ENCODE results near the gene CCM2. TPM values are rescaled to one million over a fixed set of nuclear protein-coding genes. Genes with fewer than 3 reads are reported as not detected.

CCM2 gene
- total RNA-seq, 2 experiments from 2014 or later = 58.9 to 89.1 TPM

DNA sequence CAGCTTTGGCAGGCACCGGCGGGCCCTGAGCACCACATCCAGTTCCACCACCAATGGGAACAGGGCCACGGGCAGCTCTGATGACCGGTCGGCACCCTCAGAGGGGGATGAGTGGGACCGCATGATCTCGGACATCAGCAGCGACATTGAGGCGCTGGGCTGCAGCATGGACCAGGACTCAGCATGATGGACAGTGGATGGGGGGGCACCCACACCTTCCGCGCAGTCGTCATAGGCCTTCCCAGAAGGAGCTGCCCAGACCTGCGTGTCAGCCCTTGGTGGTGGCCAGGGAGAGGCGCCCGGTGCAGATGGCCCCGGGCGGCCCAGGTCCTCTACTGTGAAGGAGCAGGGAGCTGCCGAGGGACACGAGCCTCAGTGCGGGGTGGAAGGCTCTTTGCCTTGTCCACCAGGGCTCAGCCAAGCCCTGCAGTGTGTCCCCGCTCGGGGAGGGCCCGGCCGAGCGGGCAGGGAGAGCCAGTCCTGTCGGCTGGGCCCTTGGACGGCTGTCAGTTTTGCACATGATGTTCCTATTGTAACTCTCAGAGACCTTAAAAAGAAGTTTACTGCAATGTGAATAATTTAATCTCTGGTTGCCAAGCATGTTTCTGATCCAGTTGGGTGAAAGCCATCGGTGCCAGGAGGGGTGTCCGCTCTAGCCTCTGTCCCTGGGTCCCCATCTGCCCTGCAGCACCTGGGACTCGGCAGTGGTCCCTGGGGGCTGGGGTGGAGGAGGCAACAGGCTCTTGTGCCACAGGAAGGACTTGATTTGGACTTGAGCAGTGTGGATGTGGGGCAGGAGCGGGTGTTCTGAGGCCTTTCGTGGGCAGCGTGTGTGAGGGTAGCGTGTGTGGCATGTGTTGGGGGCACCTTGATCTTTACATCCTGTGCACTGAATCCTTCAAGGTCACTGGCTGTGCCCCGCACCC, 76.1 kb downstream of the CCM2 start:
- H4K20me1 ChIP-seq (ENCODE audit: insufficient read depth, low read length) = no peaks in the 10 kb centered on the region
- TSS peak; percentile 73 for BruUV-seq (replicated peaks)
- H2AFZ ChIP-seq (ENCODE audit: low read length) = no peak overlapping the region
- TF ChIP-seq EZH2phosphoT487 (IDR thresholded peaks at IDR 0.05; ENCODE audit: borderline replicate concordance, low read depth, low read length) = no peak
- TF ChIP-seq, protein P1, sequence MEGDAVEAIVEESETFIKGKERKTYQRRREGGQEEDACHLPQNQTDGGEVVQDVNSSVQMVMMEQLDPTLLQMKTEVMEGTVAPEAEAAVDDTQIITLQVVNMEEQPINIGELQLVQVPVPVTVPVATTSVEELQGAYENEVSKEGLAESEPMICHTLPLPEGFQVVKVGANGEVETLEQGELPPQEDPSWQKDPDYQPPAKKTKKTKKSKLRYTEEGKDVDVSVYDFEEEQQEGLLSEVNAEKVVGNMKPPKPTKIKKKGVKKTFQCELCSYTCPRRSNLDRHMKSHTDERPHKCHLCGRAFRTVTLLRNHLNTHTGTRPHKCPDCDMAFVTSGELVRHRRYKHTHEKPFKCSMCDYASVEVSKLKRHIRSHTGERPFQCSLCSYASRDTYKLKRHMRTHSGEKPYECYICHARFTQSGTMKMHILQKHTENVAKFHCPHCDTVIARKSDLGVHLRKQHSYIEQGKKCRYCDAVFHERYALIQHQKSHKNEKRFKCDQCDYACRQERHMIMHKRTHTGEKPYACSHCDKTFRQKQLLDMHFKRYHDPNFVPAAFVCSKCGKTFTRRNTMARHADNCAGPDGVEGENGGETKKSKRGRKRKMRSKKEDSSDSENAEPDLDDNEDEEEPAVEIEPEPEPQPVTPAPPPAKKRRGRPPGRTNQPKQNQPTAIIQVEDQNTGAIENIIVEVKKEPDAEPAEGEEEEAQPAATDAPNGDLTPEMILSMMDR (conservative IDR thresholded peaks at IDR 0.05; ENCODE audit: low read length) = no peak
- no peaks in the 10 kb centered on the region for H3K79me2 ChIP-seq (ENCODE audit: insufficient read depth, low read depth, low read length)
- no peaks in the 10 kb centered on the region for H3K9me3 ChIP-seq (ENCODE audit: low read length)
- DNase-seq (ENCODE audit: low spot score) = no peak
- POLR2A ChIA-PET = interaction anchor here (0.6 kb wide), 1 partner anchor 13 kb away, joined by 4 read pairs; no protein-coding TSS in a partner anchor
- no peak overlapping the region for H3K4me3 ChIP-seq (ENCODE audit: low read depth, low read length, poor library complexity, severe bottlenecking)
- intact Hi-C loops (cut with micrococcal nuclease; ENCODE audit: unreplicated experiment) = loop anchor here (5.0 kb wide), 1 partner anchor 61 kb away; no protein-coding TSS in a partner anchor
- CTCF ChIA-PET (ENCODE audit: unreplicated experiment) = no interaction called here
- no peak overlapping the region for H3K4me2 ChIP-seq (ENCODE audit: low read length)
- no peaks in the 10 kb centered on the region for H3K4me1 ChIP-seq (ENCODE audit: insufficient read depth, low read length, poor library complexity, severe bottlenecking)
- no peaks in the 10 kb centered on the region for H3K9me2 ChIP-seq (ENCODE audit: insufficient read depth, low read length)
- H3K36me3 ChIP-seq (ENCODE audit: insufficient read depth, low read length) = peaks cover 68% of the 10 kb centered on the region
- no peak overlapping the region for H3K27ac ChIP-seq (ENCODE audit: low read depth, low read length, poor library complexity, severe bottlenecking)

DNA sequence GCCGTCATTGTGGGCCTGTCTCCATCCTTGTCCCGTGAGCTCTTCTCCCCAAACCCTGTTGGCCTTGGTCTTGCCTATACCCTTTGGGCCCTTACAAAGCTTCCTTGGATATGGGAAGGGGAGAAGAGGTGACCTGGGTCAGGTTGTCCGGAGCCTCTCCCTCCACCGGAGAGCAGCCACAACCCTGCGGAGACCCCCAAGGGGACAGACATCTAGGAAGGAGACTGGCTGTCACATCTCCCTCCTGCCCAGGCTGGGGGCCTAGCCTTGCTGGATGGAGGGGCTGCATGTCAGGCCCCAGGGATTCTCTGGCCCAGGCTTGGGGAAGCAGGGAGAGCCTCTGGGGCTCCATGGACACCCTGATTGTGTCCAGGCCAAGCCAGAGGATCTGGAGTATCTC, 76.9 kb downstream of the CCM2 start:
- BruUV-seq (replicated peaks) = no TSS peak
- ChIA-PET CTCF (ENCODE audit: unreplicated experiment) (no interaction called here), POLR2A (interaction anchor here (0.6 kb wide), 1 partner anchor 14 kb away, joined by 4 read pairs; no protein-coding TSS in a partner anchor)
- TF ChIP-seq, protein P1 (conservative IDR thresholded peaks at IDR 0.05; ENCODE audit: low read length) = no peak
- no peak for TF ChIP-seq EZH2phosphoT487 (IDR thresholded peaks at IDR 0.05; ENCODE audit: borderline replicate concordance, low read depth, low read length)
- H3K27ac ChIP-seq (ENCODE audit: low read depth, low read length, poor library complexity, severe bottlenecking) = no peak overlapping the region
- H3K4me1 ChIP-seq (ENCODE audit: insufficient read depth, low read length, poor library complexity, severe bottlenecking) = no peaks in the 10 kb centered on the region
- H3K4me3 ChIP-seq (ENCODE audit: low read depth, low read length, poor library complexity, severe bottlenecking) = no peak overlapping the region
- intact Hi-C loops (cut with micrococcal nuclease; ENCODE audit: unreplicated experiment) = loop anchor here (5.0 kb wide), 1 partner anchor 60 kb away; no protein-coding TSS in a partner anchor
- H2AFZ ChIP-seq (ENCODE audit: low read length) = no peak overlapping the region
- peaks cover 60% of the 10 kb centered on the region for H3K36me3 ChIP-seq (ENCODE audit: insufficient read depth, low read length)
- no peaks in the 10 kb centered on the region for H3K9me2 ChIP-seq (ENCODE audit: insufficient read depth, low read length)
- no peak overlapping the region for H3K4me2 ChIP-seq (ENCODE audit: low read length)
- DNase-seq (ENCODE audit: low spot score) = no peak
- no peaks in the 10 kb centered on the region for H3K79me2 ChIP-seq (ENCODE audit: insufficient read depth, low read depth, low read length)
- no peaks in the 10 kb centered on the region for H3K9me3 ChIP-seq (ENCODE audit: low read length)
- H4K20me1 ChIP-seq (ENCODE audit: insufficient read depth, low read length) = no peaks in the 10 kb centered on the region

DNA sequence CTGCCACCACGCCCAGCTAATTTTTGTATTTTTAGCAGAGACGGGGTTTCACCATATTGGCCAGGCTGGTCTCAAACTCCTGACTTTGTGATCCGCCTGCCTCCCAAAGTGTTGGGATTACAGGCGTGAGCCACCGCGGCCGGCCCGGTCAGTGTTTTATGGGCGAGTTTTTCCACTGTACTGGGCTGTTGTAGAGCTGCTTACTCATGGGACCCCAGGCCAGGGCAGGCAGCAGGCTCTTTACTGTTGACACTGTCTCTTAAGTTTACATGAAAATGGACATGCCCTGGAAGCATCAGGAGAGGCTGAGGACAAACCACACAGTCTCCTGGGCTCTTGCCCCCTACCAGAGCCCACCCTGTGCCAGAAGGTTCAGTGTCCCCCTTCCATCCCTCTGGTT, 77.6 kb downstream of the CCM2 start:
- CTCF ChIA-PET (ENCODE audit: unreplicated experiment) = no interaction called here
- DNase-seq (ENCODE audit: low spot score) = no peak
- Histone ChIP-seq H3K36me3 (ENCODE audit: insufficient read depth, low read length) (peaks cover 54% of the 10 kb centered on the region), H3K4me3 (ENCODE audit: low read depth, low read length, poor library complexity, severe bottlenecking) (no peak overlapping the region), H3K9me2 (ENCODE audit: insufficient read depth, low read length) (no peaks in the 10 kb centered on the region), H3K4me1 (ENCODE audit: insufficient read depth, low read length, poor library complexity, severe bottlenecking) (no peaks in the 10 kb centered on the region), H3K4me2 (ENCODE audit: low read length) (no peak overlapping the region), H3K9me3 (ENCODE audit: low read length) (no peaks in the 10 kb centered on the region), H4K20me1 (ENCODE audit: insufficient read depth, low read length) (no peaks in the 10 kb centered on the region), H3K79me2 (ENCODE audit: insufficient read depth, low read depth, low read length) (no peaks in the 10 kb centered on the region), H3K27ac (ENCODE audit: low read depth, low read length, poor library complexity, severe bottlenecking) (no peak overlapping the region), H2AFZ (ENCODE audit: low read length) (no peak overlapping the region)
- POLR2A ChIA-PET = interaction anchor here (0.7 kb wide), 1 partner anchor 83 kb away, joined by 4 read pairs; no protein-coding TSS in a partner anchor
- intact Hi-C loops (cut with micrococcal nuclease; ENCODE audit: unreplicated experiment) = loop anchor here (5.0 kb wide), 1 partner anchor 60 kb away; no protein-coding TSS in a partner anchor
- TF ChIP-seq, protein P1 (conservative IDR thresholded peaks at IDR 0.05; ENCODE audit: low read length) = no peak
- no peak for TF ChIP-seq EZH2phosphoT487 (IDR thresholded peaks at IDR 0.05; ENCODE audit: borderline replicate concordance, low read depth, low read length)
- BruUV-seq (replicated peaks) = no TSS peak
